Fibroblast of the aortic adventitia (primary cell): Measurements from ENCODE around the gene GDI2. TPM values are rescaled to one million over a fixed set of nuclear protein-coding genes. Genes with fewer than 3 reads are reported as not detected.

Experiments used
- DNase-seq: peaks from one replicate; pipeline ENCODE4 v3.0.0-alpha.2; 2010; ENCODE audit warnings: low read depth
- H3K4me3 ChIP-seq: 2 replicates; pipeline ENCODE4 v1.5.1; 2011; ENCODE audit warnings: low read depth, mild to moderate bottlenecking, control low read depth, low read length, moderate library complexity
- total RNA-seq: library from RNA; depleted of rRNA; stranded (reverse); fragments of >200 nt; gene quantifications from 2 replicates; pipeline ENCODE4 v1.2.3, GENCODE V29; 2012; ENCODE audit warnings: low replicate concordance
- TF ChIP-seq, protein P1 (sequence below): IDR thresholded peaks from 2 replicates; pipeline ENCODE4 v1.5.1; 2011; ENCODE audit warnings: mild to moderate bottlenecking, low read length, control low read depth, inconsistent platforms; ENCODE audit not compliant: insufficient read depth

GDI2 gene
- 482 and 610 TPM in 2 replicates for total RNA-seq

DNA sequence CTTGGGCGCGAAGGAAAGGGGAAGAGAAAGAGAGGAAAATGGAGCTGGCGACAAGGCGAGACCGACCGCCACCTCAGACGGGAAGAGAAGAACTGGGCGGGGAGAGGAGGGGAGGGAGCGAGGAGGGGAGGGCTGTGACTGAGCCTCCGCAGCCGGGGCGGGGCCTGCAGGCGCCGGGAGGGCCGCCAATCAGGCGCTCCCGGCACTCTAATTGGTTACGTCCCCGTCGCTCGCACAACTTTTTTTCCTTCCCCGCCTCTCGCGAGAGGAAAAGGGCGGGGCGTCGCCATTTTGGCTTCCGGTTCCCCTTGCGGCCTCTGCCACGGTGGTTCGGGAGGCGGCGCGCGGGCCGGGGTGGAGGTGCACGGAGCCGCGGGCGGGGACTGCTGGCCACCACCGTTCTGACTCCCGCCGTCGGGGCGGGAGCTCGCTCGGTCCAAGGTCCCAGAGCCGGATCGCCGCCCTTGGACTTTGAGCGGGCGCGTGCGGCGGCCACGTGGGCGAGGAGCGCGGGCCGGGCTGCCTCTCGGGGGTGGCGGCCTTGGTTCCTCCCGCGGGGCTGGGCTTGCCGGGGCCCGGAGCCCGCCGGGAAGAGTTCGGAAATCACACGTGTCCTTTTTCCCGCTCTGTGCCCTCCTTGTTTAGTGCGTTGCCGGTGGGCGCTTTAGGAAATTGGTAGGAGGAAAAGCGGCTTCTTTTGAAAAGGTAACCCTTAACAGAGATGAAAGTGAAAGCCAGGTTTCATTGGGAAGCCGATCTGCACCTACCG, at the start of gene GDI2:
TSS of gene GDI2 (minus strand) at position 94 of the 769 bp plus-strand sequence. CDS start 176 bp downstream, outside the sequence.
- TF ChIP-seq, protein P1, sequence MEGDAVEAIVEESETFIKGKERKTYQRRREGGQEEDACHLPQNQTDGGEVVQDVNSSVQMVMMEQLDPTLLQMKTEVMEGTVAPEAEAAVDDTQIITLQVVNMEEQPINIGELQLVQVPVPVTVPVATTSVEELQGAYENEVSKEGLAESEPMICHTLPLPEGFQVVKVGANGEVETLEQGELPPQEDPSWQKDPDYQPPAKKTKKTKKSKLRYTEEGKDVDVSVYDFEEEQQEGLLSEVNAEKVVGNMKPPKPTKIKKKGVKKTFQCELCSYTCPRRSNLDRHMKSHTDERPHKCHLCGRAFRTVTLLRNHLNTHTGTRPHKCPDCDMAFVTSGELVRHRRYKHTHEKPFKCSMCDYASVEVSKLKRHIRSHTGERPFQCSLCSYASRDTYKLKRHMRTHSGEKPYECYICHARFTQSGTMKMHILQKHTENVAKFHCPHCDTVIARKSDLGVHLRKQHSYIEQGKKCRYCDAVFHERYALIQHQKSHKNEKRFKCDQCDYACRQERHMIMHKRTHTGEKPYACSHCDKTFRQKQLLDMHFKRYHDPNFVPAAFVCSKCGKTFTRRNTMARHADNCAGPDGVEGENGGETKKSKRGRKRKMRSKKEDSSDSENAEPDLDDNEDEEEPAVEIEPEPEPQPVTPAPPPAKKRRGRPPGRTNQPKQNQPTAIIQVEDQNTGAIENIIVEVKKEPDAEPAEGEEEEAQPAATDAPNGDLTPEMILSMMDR, result no peak
- peak; percentile 95 for DNase-seq
- peak within 1 kb of the TSS; percentile 93 for H3K4me3 ChIP-seq

DNA sequence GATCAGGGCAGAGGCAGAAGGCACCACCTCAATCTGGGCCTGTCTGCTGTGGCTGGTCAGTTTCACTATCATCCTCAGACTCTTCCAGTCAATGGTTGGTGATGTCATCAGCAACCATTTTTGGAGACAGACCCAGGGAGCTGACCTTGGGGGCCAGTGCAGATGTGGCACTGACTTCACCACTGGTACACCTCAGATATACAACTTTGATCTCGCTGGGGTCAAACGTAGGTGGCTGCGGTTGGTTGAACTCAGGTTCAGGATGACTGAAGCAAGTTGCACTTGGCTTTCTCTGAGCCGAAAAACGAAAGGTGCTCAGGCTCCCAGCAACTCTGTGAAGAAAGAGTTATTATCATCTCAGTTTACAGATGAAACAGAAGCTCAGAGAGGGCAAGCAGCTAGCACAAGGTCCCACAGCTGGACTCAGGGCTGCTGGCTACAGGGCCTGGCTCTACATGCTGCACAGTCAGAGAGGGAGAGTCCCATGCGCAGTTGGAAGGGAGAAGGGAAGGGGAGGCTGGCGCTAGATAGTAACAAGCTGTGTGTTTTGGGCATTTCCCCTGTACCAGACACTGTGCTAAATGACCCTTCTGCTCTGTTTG, 49.2 kb upstream of the GDI2 start:
- TF ChIP-seq, protein P1, result no peak
- no peak overlapping the region for H3K4me3 ChIP-seq
- DNase-seq, result no peak

DNA sequence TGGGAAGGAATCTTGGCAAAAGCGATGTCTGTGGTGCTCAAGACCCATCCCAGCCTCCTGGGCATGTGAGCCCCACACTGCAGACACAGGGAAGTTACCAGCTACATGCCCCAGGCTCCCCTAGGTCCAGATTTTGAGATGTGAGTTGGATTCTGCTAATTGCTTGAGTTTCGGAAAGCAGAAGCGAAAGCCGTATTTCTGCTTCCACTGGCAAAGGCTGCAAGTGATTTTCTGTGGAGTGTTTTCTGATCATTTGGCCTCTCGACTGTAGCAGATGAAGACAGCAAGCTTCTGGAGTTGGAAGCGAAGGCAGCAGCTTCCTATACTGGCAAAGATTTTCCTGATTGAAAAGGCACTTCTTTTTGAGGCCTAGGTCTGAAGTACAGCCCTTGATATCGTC, 46.8 kb upstream of the GDI2 start:
- TF ChIP-seq, protein P1, result no peak
- DNase-seq, result no peak
- H3K4me3 ChIP-seq, result no peak overlapping the region

DNA sequence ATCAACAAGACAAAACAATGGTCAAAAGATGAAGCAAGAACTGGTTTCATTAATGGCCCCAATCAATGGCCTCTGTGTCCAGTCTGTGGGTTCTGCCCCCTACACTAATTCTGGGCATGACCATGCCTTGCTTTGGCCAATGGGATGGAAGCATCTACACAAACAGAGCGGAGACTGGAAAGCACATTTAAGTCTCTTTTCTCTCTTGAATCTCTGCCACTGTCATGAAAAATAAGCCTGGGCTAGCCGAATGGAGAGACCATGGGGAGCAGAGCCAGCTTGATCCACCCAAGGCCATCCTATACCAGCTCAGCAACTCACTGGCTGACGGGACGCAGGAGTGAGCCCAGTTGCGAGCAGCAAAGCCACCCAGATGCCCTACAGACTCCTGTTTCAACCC, 45.6 kb upstream of the GDI2 start:
- no peak for DNase-seq
- TF ChIP-seq, protein P1, result no peak
- no peak overlapping the region for H3K4me3 ChIP-seq

DNA sequence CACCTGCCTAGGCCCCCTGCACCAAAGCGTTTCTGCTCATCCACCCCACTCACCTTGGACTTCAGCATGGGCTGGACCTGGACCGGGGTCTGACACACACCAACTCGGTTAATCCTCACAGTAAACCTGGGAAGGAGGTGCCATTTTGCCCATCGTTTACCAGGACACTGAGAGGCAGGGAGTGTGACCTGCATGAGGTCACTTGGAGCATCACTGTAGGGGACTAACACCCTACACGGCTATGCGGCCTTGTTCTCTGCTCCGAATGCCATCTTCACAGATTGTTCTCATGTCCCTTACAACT, 43.4 kb upstream of the GDI2 start:
- no peak overlapping the region for H3K4me3 ChIP-seq
- TF ChIP-seq, protein P1, result no peak
- no peak for DNase-seq

DNA sequence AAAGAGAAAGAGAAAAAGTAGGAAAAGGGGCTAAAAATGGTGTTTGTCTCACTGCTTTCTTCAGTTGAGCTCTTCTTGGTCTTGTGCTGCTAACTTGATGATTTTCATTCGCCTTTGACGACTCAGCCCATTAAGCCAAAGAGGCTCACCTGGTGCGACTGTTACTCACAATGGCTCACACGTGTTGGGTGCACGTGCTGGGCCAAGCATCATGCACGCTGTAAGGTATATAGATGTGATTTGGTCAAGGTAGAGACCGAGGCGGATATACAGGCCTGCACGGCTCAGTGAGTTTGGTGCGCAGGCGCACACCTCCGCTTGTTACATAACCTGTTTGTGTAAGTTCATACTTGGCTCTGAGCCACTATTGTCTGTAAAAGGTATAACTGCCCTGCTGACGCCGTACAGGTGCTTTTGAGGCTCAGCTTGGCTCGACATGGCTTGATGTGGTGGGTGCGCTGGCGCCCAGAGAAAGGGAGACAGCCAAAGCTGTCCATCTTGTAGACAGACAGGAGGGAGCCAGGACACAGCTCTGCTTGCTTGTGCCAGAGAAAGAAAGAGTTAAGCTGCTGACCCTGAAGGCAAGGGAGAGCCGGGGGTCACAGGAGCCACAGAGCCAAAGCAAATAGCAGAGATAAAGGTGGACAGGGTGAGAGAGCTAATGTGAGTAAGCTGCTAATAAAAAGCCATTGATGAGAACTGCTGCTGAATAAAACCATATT, 42.9 kb upstream of the GDI2 start:
- DNase-seq, result no peak
- H3K4me3 ChIP-seq, result no peak overlapping the region
- TF ChIP-seq, protein P1, result no peak
